ENCODE data around the gene SRGAP1.

DNA sequence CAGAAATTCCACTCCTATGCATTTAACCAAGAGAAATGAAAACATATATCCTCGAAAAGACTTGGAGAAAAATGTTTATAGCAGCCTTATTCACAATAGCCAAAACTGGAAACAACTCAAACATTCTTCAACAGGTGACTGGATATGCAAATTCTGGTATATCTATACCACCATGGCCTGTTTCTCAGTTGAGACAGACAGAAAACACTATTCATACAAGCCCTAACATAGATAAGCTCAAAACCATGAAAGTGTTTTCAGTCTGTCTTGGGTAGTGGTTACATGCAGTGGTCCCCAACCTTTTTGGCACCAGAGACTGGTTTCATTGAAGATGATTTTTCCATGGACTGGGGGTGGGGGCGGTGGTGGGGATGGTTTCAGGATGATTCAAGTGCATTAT lies 83.8 kb downstream of the SRGAP1 start:
- TF ChIP-seq, protein P1, sequence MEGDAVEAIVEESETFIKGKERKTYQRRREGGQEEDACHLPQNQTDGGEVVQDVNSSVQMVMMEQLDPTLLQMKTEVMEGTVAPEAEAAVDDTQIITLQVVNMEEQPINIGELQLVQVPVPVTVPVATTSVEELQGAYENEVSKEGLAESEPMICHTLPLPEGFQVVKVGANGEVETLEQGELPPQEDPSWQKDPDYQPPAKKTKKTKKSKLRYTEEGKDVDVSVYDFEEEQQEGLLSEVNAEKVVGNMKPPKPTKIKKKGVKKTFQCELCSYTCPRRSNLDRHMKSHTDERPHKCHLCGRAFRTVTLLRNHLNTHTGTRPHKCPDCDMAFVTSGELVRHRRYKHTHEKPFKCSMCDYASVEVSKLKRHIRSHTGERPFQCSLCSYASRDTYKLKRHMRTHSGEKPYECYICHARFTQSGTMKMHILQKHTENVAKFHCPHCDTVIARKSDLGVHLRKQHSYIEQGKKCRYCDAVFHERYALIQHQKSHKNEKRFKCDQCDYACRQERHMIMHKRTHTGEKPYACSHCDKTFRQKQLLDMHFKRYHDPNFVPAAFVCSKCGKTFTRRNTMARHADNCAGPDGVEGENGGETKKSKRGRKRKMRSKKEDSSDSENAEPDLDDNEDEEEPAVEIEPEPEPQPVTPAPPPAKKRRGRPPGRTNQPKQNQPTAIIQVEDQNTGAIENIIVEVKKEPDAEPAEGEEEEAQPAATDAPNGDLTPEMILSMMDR (IDR thresholded peaks at IDR 0.05), result no peak
- TF ChIP-seq, protein P2, sequence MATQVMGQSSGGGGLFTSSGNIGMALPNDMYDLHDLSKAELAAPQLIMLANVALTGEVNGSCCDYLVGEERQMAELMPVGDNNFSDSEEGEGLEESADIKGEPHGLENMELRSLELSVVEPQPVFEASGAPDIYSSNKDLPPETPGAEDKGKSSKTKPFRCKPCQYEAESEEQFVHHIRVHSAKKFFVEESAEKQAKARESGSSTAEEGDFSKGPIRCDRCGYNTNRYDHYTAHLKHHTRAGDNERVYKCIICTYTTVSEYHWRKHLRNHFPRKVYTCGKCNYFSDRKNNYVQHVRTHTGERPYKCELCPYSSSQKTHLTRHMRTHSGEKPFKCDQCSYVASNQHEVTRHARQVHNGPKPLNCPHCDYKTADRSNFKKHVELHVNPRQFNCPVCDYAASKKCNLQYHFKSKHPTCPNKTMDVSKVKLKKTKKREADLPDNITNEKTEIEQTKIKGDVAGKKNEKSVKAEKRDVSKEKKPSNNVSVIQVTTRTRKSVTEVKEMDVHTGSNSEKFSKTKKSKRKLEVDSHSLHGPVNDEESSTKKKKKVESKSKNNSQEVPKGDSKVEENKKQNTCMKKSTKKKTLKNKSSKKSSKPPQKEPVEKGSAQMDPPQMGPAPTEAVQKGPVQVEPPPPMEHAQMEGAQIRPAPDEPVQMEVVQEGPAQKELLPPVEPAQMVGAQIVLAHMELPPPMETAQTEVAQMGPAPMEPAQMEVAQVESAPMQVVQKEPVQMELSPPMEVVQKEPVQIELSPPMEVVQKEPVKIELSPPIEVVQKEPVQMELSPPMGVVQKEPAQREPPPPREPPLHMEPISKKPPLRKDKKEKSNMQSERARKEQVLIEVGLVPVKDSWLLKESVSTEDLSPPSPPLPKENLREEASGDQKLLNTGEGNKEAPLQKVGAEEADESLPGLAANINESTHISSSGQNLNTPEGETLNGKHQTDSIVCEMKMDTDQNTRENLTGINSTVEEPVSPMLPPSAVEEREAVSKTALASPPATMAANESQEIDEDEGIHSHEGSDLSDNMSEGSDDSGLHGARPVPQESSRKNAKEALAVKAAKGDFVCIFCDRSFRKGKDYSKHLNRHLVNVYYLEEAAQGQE (IDR thresholded peaks at IDR 0.05; ENCODE audit: insufficient read depth in 1 of 2, low read depth in 2 of 2, low read length in 1 of 2), result no peak
